GM10847 (cell line): ENCODE results near the gene HPCAL1.

Source experiments
- POLR2A ChIP-seq: IDR thresholded peaks from 2 replicates; pipeline ENCODE4 v1.6.1; 2011; ENCODE audit not compliant: insufficient read length; ENCODE audit errors: extremely low read depth

Gene HPCAL1

GRCh38 chr2:10392548-10392947 is 89.8 kb downstream of the HPCAL1 start:
- TF ChIP-seq POLR2A = no peak

- TF ChIP-seq POLR2A = no peak
These were observed 90.4 kb downstream of the HPCAL1 start for GRCh38 chr2:10392951-10393639.

GRCh38 chr2:10393640-10393982 is 90.9 kb downstream of the HPCAL1 start:
- no peak for TF ChIP-seq POLR2A

- no peak for TF ChIP-seq POLR2A
These were observed 93.2 kb downstream of the HPCAL1 start for GRCh38 chr2:10395893-10396292.

GRCh38 chr2:10396464-10396863 is 93.8 kb downstream of the HPCAL1 start:
- TF ChIP-seq POLR2A = no peak

- no peak for TF ChIP-seq POLR2A
These were observed 94.7 kb downstream of the HPCAL1 start for GRCh38 chr2:10397297-10397875.

GRCh38 chr2:10397878-10398277 is 95.2 kb downstream of the HPCAL1 start:
- no peak for TF ChIP-seq POLR2A

- TF ChIP-seq POLR2A = no peak
These were observed 95.8 kb downstream of the HPCAL1 start for GRCh38 chr2:10398496-10398895.

- no peak for TF ChIP-seq POLR2A
These were observed 96.7 kb downstream of the HPCAL1 start for GRCh38 chr2:10399358-10399757.

GRCh38 chr2:10400002-10400401 is 97.3 kb downstream of the HPCAL1 start:
- TF ChIP-seq POLR2A = no peak

GRCh38 chr2:10400568-10400977 is 97.9 kb downstream of the HPCAL1 start:
- TF ChIP-seq POLR2A = no peak

GRCh38 chr2:10400978-10401951 is 98.6 kb downstream of the HPCAL1 start:
- no peak for TF ChIP-seq POLR2A

GRCh38 chr2:10402062-10402585 is 99.4 kb downstream of the HPCAL1 start:
- TF ChIP-seq POLR2A = no peak

GRCh38 chr2:10402653-10403215 is 100.0 kb downstream of the HPCAL1 start:
- TF ChIP-seq POLR2A = no peak
